Parathyroid adenoma (tissue), 2 donors: ENCODE results near the gene THAP7.

ENCODE experiments used
- H2AFZ ChIP-seq: fragments of 300-600 bp; sonication (generic); one replicate; pipeline ENCODE4 v1.7.0; 2017; ENCODE audit warnings: antibody characterized with exemption, mild to moderate bottlenecking
- H3K27ac ChIP-seq: fragments of 300-600 bp; sonication (generic); one replicate; pipeline ENCODE4 v1.7.0; 2017
- H3K27me3 ChIP-seq: fragments of 300-600 bp; sonication (generic); one replicate; pipeline ENCODE4 v1.7.0; 2017; ENCODE audit warnings: low read length; ENCODE audit not compliant: control insufficient read depth, insufficient read depth
- H3K36me3 ChIP-seq: fragments of 300-600 bp; sonication (generic); one replicate; pipeline ENCODE4 v1.7.0; 2017; ENCODE audit warnings: low read length; ENCODE audit not compliant: control insufficient read depth, insufficient read depth
- H3K4me1 ChIP-seq: fragments of 300-600 bp; sonication (generic); one replicate; pipeline ENCODE4 v1.7.0; 2017; ENCODE audit warnings: control low read depth
- H3K4me2 ChIP-seq: fragments of 300-600 bp; sonication (generic); one replicate; pipeline ENCODE4 v1.7.0; 2017; ENCODE audit warnings: low read length
- H3K4me3 ChIP-seq: fragments of 300-600 bp; sonication (generic); one replicate; pipeline ENCODE4 v1.7.0; 2017; ENCODE audit warnings: low read depth, low read length
- H3K79me2 ChIP-seq: fragments of 300-600 bp; sonication (generic); one replicate; pipeline ENCODE4 v1.7.0; 2017; ENCODE audit warnings: control low read depth
- H3K9ac ChIP-seq: fragments of 300-600 bp; sonication (generic); one replicate; pipeline ENCODE4 v1.7.0; 2017; ENCODE audit warnings: mild to moderate bottlenecking
- H3K9me3 ChIP-seq: fragments of 300-600 bp; sonication (generic); one replicate; pipeline ENCODE4 v1.7.0; 2017; ENCODE audit warnings: low read length; ENCODE audit not compliant: control insufficient read depth
- TF ChIP-seq, protein P1 (sequence below): fragments of 300-600 bp; sonication (generic); IDR thresholded peaks from one replicate; pipeline ENCODE4 v1.7.0; 2017; ENCODE audit warnings: antibody characterized with exemption, mild to moderate bottlenecking
- donor health status: primary hyperparathyroidism.

The THAP7 gene

GRCh38 chr22:21033895-21034294 lies 32.0 kb upstream of the THAP7 start:
- no peaks in the 10 kb centered on the region for H3K36me3 ChIP-seq
- H3K27me3 ChIP-seq: peaks cover 3% of the 10 kb centered on the region
- no peak overlapping the region for H3K27ac ChIP-seq
- H3K4me3 ChIP-seq: no peak overlapping the region
- H2AFZ ChIP-seq: no peak overlapping the region
- no peak overlapping the region for H3K4me2 ChIP-seq
- H3K9me3 ChIP-seq: no peaks in the 10 kb centered on the region
- TF ChIP-seq, protein P1, sequence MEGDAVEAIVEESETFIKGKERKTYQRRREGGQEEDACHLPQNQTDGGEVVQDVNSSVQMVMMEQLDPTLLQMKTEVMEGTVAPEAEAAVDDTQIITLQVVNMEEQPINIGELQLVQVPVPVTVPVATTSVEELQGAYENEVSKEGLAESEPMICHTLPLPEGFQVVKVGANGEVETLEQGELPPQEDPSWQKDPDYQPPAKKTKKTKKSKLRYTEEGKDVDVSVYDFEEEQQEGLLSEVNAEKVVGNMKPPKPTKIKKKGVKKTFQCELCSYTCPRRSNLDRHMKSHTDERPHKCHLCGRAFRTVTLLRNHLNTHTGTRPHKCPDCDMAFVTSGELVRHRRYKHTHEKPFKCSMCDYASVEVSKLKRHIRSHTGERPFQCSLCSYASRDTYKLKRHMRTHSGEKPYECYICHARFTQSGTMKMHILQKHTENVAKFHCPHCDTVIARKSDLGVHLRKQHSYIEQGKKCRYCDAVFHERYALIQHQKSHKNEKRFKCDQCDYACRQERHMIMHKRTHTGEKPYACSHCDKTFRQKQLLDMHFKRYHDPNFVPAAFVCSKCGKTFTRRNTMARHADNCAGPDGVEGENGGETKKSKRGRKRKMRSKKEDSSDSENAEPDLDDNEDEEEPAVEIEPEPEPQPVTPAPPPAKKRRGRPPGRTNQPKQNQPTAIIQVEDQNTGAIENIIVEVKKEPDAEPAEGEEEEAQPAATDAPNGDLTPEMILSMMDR: no peak
- no peaks in the 10 kb centered on the region for H3K79me2 ChIP-seq
- H3K9ac ChIP-seq: no peak overlapping the region
- no peaks in the 10 kb centered on the region for H3K4me1 ChIP-seq

DNA sequence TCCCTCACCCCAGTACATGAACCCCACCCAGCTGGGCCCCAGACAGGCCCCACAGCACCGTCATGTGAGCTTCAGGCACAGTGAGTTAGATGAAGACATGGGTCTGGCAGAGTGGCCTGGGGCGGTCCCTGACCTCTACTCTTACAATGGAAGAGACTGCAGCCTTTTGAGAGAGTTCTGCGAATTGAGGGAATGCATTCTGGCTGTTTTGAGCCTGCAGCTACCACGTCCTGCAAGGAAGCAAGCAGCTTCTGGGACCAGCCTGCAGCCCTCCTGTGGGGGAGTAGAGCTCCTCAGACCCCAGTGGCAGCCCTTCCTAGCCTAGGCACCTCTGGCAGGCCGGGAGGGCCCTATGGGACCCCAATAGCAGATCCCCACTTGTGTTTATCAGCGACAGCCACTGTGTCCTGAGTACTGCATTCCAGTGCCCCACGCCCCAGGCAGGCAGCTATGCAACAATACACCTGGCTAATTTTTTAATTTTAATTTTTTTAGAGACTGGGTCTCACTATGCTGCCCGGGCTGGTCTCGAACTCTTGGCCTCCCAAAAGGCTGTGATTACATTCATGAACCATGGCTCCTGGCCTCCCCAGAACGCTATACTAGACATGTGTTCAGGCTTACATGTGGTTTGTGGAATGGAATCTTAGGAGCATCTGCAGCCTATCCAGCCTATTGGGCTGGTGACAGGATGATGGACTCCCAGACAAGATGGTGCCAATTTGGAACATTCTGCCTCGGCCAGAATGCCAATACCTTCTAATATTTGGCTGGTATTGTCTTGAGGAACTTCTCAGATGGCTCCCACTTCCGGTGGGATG lies 31.2 kb upstream of the THAP7 start:
- H3K4me3 ChIP-seq: no peak overlapping the region

DNA sequence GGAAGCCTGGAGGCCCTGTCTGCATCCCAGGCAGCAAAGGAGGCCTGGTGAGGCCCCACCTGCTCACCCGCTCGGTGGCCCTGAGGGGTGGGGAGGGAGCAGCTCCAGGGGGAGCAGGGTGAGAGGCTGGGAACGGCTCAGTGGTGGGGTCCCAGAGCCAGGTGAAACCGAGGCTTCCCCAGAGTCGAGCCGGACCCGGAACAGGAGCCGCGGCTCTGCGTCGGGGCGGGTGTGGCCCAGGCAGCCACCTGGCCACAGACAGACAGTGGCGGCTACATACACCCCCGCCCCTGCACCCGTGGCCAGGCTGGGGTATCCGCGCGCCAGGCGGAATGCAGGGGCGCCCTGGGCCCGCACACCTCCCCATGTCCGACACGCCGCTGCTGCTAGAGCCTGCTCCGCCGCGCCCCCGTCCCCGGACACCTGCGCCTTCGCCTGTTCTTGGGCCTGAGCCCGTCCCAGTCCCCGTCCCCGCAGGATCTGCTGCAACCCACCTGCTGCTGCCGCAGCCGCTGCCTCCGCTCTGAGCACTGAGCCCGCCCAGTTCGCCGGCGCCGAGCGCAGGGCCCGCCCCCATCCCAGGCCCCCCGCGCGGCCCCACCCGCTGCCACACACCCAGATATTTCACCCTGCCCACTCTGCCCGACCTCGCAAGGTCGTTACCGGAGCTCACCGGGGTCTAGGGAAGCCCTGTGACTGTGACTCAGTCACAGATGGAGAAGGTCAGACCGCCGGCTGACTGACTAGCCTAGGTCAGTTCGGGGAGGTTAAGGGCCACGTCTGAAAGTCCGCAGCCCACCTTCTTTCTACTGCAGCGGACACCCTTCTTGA lies 30.3 kb upstream of the THAP7 start, which contains the start of gene SLC7A4:
SLC7A4 (minus strand) TSS at position 525 of the 831 bp plus-strand sequence. CDS start 749 bp downstream, outside the sequence.
- H3K9ac ChIP-seq: no peak within 1 kb of the TSS
- TF ChIP-seq, protein P1: no peak
- peaks cover 3% of the 10 kb centered on the region for H3K27me3 ChIP-seq
- H2AFZ ChIP-seq: peak within 1 kb of the TSS; percentile 58
- H3K79me2 ChIP-seq: no peaks in the 10 kb centered on the region
- peak within 1 kb of the TSS; percentile 48 for H3K4me2 ChIP-seq
- no peak within 1 kb of the TSS for H3K27ac ChIP-seq
- no peak within 1 kb of the TSS for H3K4me3 ChIP-seq
- no peaks in the 10 kb centered on the region for H3K36me3 ChIP-seq
- H3K9me3 ChIP-seq: no peaks in the 10 kb centered on the region
- no peaks in the 10 kb centered on the region for H3K4me1 ChIP-seq

More for the DNA sequence above, 31.2 kb upstream of the THAP7 start:
- Histone ChIP-seq H3K4me1 (no peaks in the 10 kb centered on the region), H2AFZ (peak overlapping the region; percentile 58), H3K36me3 (no peaks in the 10 kb centered on the region), H3K79me2 (no peaks in the 10 kb centered on the region), H3K27ac (no peak overlapping the region), H3K27me3 (peaks cover 3% of the 10 kb centered on the region), H3K9ac (no peak overlapping the region), H3K4me2 (no peak overlapping the region), H3K9me3 (no peaks in the 10 kb centered on the region)
- TF ChIP-seq, protein P1: no peak

GRCh38 chr22:21031545-21032036 lies 29.7 kb upstream of the THAP7 start:
- Histone ChIP-seq H3K79me2 (no peaks in the 10 kb centered on the region), H3K4me2 (no peak overlapping the region), H3K27ac (no peak overlapping the region), H3K4me3 (no peak overlapping the region), H3K9me3 (no peaks in the 10 kb centered on the region), H3K27me3 (peaks cover 3% of the 10 kb centered on the region), H3K4me1 (no peaks in the 10 kb centered on the region), H2AFZ (no peak overlapping the region), H3K9ac (no peak overlapping the region), H3K36me3 (no peaks in the 10 kb centered on the region)
- TF ChIP-seq, protein P1: no peak
